C4-2B (cell line): Measurements from ENCODE around the gene XPNPEP3.

ENCODE experiments used
- H3K27ac ChIP-seq: fragments of 450-650 bp; 2 replicates; pipeline ENCODE4 v1.5.1; 2017
- ZFX ChIP-seq: fragments of 450-650 bp; IDR thresholded peaks from 2 replicates; pipeline ENCODE4 v1.6.1; 2017
- TF ChIP-seq, protein P1 (sequence below): fragments of 450-650 bp; conservative IDR thresholded peaks from 2 replicates; pipeline ENCODE4 v1.5.1; 2017; ENCODE audit warnings: mild to moderate bottlenecking

XPNPEP3 gene

DNA sequence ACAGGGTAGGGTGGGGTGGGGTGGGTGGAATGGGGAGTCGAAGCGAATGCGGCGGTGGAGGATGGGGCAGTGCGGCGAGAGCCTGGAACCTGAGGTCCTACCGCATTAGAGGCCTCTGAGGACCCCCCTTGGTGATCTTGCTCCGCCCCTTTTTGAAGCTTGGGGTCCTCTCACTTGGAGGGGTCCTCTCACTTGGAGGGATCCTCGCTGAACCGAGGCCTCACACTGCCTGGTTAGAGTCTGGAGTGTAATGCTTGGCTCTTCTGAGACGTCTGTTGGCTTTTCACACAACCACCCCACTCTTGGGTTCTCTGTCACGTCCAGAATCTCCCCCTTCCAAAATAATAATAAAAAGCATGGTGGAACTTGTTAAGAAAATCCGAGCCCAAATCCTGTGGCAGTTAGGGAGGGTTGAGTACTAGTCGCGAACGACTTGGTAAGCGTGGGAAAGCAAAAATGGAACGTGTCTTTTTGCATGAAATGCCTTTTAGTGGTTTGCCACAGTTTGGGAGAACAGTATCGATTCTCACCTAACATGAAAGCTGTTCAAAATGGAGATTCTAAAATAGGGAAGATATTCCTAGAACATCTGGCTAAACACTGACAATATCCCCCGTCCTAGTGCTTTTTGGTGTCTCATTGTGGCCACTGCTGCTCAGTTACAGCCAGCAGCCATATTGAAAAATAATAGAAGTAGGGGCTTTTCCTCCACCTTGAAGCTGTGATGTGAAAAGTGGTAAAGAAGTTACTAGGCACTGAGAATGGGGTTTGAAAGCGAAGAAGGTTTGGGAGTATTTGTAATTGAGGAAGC, 95.1 kb downstream of the XPNPEP3 start:
- peak overlapping the region; percentile 81 for H3K27ac ChIP-seq
- TF ChIP-seq, protein P1, sequence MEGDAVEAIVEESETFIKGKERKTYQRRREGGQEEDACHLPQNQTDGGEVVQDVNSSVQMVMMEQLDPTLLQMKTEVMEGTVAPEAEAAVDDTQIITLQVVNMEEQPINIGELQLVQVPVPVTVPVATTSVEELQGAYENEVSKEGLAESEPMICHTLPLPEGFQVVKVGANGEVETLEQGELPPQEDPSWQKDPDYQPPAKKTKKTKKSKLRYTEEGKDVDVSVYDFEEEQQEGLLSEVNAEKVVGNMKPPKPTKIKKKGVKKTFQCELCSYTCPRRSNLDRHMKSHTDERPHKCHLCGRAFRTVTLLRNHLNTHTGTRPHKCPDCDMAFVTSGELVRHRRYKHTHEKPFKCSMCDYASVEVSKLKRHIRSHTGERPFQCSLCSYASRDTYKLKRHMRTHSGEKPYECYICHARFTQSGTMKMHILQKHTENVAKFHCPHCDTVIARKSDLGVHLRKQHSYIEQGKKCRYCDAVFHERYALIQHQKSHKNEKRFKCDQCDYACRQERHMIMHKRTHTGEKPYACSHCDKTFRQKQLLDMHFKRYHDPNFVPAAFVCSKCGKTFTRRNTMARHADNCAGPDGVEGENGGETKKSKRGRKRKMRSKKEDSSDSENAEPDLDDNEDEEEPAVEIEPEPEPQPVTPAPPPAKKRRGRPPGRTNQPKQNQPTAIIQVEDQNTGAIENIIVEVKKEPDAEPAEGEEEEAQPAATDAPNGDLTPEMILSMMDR, result no peak
- TF ChIP-seq ZFX, result no peak

DNA sequence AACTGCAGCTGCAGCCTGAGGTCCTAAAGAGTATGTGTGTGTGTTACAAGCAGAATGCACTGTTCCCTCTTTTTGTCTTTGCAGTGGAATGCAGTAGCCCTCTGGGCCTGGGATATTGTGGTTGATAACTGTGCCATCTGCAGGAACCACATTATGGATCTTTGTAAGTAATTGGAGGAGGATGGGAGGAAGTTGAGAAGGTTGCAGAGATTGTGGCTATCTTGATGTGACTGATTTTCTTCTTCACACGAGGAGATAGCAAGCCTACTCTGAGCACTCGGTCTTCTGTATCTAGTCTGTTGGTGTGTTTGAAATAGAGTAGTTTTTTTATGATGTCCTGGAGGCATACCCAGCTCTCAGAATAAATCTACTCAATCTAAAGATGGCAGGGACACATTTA, 96.5 kb downstream of the XPNPEP3 start:
- TF ChIP-seq, protein P1, result no peak
- no peak for TF ChIP-seq ZFX
- H3K27ac ChIP-seq, result no peak overlapping the region

DNA sequence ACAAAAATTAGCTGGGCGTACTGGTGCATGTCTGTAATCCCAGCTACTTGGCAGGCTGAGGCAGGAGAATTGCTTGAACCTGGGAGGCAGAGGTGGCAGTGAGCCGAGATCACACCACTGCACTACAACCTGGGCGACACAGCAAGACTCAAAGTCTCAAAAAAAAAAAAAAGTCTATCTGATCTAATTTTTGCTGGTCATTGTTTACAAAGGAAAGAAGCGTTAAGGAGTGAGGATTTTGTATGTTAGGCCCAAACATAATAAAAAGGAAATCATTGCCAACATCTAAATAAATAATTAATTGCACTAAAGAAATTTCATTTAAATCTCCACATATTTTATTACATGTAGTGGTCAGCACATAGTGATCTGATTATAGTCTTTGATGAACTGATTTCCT, 97.2 kb downstream of the XPNPEP3 start:
- no peak overlapping the region for H3K27ac ChIP-seq
- TF ChIP-seq ZFX, result no peak
- TF ChIP-seq, protein P1, result no peak

DNA sequence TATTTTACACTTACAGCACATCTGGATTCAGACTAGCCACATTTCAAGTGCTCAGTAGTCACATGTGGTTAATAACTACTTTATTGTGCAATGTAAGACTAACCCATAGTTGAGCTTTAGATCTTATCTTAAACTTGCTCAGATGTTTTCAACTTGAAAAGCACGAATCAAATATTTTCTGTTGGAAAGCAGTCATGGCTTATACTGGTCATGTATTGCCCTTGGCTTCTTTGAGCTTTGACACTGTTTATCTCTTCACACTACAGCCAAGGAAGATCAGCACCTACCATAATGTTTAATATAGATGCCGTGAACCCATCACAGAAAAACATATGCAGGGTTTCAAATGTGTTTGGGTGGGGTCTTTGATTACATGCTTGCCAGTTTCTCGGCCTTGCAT, 98.6 kb downstream of the XPNPEP3 start:
- no peak overlapping the region for H3K27ac ChIP-seq
- TF ChIP-seq, protein P1, result no peak
- TF ChIP-seq ZFX, result no peak

DNA sequence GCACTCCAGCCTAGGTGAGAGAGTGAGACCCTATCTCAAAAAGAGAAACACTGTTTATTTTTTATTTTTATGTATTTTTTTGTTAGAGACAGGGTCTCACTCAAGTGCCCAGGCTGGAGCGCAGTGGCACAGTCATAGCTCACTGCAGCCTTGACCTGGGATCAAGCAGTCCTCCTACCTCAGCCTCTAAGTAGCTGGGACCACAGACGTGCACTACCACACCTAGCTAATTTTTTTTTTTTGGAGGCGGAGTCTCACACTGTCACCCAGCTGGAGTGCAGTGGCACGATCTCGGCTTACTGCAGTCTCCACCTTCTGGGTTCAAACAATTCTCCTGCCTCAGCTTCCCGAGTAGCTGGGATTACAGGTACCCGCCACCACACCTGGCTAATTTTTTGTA, 100.7 kb downstream of the XPNPEP3 start:
- peak overlapping the region; percentile 76 for H3K27ac ChIP-seq
- TF ChIP-seq, protein P1, result no peak

DNA sequence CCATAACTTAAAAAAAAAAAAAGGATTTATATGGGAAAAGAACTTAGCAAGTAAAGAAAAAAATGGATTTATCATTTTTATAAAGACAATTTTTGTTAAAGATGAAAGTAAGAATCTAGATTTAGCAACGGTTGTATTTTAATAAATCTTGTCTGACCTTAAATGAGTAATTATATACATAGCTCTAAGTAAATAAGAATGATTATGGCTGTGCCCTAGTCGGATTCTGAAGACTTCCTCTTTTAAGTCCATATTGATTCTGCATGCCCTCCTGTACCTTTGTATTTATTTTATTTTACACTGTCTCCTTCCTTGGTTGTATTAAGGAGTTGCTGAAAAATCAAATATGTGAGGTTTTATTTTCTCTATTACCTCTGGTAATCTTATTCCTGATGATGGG, 101.4 kb downstream of the XPNPEP3 start:
- no peak for TF ChIP-seq ZFX
- TF ChIP-seq, protein P1, result no peak
- H3K27ac ChIP-seq, result peak overlapping the region; percentile 81

DNA sequence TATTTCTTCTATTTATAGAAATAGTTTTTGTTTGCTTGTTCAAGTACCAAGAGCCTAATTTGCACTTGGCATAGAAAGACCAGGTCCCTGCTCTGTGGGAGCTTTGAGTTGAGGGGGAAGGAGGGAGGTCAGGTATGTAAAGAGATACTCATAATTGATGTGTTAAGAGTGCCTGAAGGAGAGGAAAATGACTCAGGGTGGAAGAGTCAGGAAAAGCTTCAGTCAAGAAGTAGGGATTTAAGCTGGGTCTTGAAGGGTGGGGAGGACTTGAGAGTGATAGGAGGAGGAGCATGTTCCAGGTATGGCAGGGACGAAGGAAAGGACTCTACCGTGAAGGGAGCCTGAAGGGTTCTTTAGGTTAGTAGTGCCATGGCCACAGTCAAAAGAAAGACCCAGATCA, 103.2 kb downstream of the XPNPEP3 start:
- TF ChIP-seq ZFX, result no peak
- TF ChIP-seq, protein P1, result no peak
- no peak overlapping the region for H3K27ac ChIP-seq
